Effector CD8-positive, alpha-beta T cell (primary cell): Measurements from ENCODE around the gene PLEKHG1.

ENCODE experiments used
- DNase-seq: peaks from one replicate; lab custom pipeline; 2025; lab: John Stamatoyannopoulos, UW

Gene PLEKHG1

DNA sequence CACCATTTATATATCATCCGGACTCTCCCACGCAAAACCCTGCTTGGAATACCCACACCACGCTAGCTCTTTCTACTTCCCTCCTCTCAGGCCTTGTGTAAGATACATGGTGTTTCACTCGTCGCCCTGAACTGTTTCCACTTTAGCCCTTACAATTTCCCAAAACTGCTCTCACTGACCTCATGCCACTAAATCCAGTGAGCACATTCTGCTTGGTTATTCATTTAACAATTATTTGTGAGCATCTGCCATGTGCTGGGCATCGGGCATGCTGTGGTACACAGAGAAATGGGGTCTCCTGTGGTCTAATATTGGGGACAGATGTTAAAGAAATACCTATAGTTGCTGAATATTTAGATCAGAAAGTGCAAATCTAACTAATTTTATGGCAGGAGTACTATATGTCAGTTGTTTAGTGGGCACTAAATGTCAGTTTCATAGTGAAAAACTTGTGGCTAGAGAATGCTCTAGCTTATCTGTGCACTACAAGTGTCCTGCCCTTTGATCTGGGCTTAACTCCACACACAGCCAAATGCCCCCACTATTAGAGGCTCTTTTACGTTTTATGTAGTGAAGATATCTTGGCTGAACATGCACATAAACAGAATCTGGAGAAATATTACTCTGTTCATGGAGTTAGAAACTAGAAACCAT, 41.0 kb downstream of the PLEKHG1 start:
- no peak for DNase-seq

DNA sequence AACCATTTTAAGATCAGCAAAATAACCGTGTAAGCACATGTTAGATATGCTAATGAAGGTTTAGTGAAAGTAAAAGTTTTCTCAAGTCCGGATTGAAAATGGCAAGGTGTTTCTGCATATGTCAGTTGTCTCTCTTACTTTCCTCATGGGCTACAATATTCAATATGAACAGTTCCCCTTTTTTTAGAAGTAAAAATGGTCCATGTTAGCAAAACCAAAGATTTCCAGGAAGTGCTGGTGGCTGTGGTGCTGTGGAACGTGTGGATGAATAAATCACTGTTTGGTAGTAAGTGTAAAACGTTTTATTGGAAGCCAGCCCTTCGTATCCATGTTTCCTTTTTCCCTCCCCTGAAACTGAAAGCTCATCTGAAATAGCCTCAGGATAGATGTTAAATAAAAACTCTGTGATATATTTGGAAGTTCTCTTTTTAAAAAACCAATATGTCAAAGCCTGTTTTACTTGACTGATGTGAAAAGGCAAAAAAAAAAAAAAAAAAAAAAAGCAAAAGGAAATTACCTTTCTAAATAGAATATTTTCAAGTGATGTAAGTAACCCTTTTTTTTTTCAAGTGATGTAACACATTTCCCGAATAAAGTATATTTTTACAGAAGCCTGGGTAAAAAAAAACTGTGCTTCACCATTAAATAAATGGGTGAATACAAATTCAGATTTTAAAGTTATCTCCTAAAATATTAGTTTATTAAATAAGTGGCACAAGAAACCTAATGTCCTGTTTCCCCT, 41.9 kb downstream of the PLEKHG1 start:
- no peak for DNase-seq

GRCh38 chr6:150646228-150646627, 46.5 kb downstream of the PLEKHG1 start:
- no peak for DNase-seq

- DNase-seq: no peak
Measured at GRCh38 chr6:150647051-150647450, 47.4 kb downstream of the PLEKHG1 start.
